NCI-H2171 (cell line): Measurements from ENCODE around the gene SALL1.

ENCODE experiments used
- DNase-seq: peaks from one replicate; lab custom pipeline; 2025; lab: John Stamatoyannopoulos, UW

The SALL1 gene

GRCh38 chr16:51111759-51112158, 39.3 kb downstream of the SALL1 start:
- DNase-seq: no peak

GRCh38 chr16:51110700-51111157, 40.3 kb downstream of the SALL1 start:
- DNase-seq: no peak

DNA sequence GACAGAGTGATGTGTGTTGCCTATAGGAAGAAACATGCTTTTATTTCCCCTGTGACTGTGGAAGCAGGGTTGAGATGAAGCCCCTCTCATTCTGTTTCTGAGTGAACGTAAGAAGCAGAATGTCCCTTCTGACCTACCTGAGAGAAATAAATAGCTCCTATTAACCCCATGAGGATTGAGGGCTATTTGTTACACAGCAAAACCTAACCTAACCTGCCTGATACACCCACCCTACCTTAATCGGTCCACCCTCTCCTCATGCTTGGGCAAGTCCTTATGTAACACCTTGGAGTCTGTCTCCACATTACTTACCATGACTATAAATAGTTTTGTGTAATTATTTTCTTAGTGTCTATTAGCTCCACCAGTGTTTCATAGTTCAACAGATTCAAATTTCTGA, 41.9 kb downstream of the SALL1 start:
- no peak for DNase-seq

DNA sequence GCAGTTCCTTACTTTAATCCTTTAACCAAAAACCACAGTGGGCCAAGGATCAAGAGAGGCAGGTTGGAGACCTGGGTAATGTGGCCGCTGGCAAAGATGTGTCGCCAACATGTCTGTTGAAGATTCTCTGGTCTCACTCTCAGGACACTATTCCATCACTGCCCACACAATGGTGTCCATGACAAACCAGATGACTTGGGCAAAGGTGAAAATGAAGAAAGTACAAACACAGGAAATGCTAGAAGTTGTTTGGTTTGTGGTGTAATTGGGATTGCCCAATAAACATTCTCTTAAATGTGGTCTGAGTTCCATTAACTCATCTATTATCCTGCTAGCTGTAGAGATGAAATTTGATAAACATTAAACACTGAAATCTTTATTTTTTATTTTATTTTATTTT, 43.3 kb downstream of the SALL1 start:
- no peak for DNase-seq

DNA sequence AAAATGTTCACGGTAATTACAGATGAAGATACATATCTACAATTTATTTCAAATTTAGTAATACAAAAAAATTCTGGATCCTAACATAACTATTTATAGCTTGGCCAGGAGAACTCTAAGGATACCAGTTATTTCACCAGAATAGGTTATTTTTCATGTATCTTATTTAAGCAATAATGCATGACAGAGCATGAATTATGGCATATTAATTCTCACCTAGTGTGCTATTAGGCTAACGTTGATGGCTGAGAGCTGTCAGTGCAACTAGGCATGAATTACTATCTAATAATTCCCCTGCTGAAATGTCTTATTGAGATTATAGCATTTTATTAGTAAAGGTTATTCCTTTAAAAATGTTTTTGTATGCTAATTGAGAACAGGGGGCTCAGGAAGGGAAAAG, 44.5 kb downstream of the SALL1 start:
- DNase-seq: no peak

- DNase-seq: no peak
Measured at GRCh38 chr16:51103590-51103989, 47.5 kb downstream of the SALL1 start.

DNA sequence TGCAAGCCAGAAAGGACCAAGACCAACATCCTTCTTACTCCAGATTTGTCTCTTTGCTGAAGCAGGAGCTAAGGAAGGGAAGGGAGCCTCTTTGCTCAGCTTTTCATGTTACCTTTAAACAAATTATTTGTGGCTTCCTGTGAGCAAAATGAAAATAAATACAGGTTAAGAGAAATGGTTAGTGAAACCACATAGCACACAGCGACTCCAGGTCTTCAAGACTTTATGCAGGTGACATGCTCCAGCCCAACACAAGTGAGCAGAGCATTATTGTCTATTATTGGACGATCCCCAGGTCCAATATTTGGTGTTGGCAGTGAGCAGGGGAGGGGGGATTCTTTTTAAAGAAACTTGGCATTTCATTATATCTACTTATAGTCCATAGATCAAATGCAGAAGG, 53.3 kb downstream of the SALL1 start:
- DNase-seq: no peak

DNA sequence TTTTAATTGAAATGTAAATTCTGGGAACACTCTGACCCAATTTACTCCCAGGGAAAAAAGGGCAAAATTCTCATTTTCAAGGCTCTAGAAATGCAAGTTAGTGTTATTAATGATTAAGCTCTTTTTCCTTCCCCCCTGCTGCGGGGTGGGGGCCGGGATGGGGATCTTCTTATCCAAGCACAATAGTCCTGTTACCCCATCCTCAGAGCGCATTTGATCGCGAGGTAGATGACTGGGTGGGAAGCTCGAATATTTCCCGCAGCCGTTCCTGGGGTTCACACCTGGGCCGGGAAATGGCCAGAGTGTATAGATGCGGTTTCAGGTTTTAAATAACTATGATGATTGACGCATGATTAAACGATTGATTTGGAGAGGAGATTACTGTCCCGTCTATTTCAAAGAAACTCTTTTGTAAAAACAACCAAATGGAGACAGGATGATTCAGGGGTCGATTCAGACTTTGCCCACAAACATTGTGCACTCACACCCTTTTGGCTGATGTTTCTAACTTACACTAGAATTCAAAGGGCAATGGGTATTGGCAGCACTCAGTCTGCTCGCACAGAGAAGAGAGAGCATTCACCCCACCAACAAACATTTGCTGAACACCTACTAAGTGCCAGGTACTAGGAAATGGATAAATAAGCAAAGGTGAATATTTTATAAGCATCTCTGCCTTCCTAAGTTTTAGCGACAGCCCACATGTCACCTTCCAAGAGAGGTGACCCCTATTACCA, 55.0 kb downstream of the SALL1 start:
- DNase-seq: no peak

DNA sequence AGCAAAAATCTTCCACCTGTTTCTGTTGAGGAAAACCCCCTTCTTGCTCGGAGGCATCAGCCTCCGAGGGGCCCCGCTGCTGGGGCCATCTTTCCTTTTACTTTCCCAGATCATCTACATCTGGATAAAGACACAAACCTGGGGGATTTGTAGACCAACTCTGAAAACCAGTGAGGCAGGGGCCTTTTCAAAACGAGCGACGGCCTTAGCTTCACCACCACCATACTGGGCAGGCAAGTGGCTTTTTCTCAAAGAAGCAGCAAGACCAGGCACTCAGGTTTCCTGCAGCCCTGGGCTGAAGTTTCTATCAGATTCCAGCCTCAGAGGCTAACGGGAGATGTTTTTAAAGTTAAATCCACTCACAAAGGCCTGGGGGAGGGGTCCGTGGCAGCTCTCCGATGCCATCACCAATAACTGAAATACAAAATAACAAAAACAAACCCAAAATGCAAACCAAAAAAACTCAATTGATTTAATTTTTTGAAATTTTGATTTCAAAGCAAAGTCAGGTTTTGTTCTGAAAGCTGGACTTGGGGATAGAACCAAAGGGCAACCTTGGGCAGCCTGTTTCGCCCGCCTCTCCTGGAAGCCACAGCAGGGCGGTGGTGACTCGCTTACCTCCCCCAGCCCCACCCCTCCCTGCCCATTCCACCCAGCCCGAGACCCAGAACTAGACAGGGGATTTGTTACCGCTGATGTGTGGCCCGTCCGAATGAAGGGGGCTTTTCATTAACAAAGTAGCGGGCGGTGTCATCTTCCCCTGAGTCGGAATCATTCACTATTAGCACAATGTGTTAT, 55.8 kb downstream of the SALL1 start:
- DNase-seq: no peak

- DNase-seq: no peak
Measured at GRCh38 chr16:51093726-51094280, 57.3 kb downstream of the SALL1 start.
